ENCODE measurements around the gene CYSRT1.

The CYSRT1 gene

GRCh38 chr9:137213160-137214060 lies 11.6 kb upstream of the CYSRT1 start:
- no peak for DNase-seq

GRCh38 chr9:137214620-137215019 lies 10.4 kb upstream of the CYSRT1 start:
- DNase-seq = no peak

GRCh38 chr9:137215196-137215986 lies 9.6 kb upstream of the CYSRT1 start:
- no peak for DNase-seq

- DNase-seq = no peak
Observed at GRCh38 chr9:137216188-137216965, 8.6 kb upstream of the CYSRT1 start.

GRCh38 chr9:137217276-137218211 lies 7.4 kb upstream of the CYSRT1 start:
- DNase-seq = no peak

- no peak for DNase-seq
Observed at GRCh38 chr9:137218212-137218753, 6.7 kb upstream of the CYSRT1 start.

GRCh38 chr9:137218754-137219271 lies 6.2 kb upstream of the CYSRT1 start:
- DNase-seq = no peak

GRCh38 chr9:137219757-137220316 lies 5.1 kb upstream of the CYSRT1 start:
- no peak for DNase-seq

GRCh38 chr9:137220317-137221094 lies 4.5 kb upstream of the CYSRT1 start:
- DNase-seq = no peak

- no peak for DNase-seq
Observed at GRCh38 chr9:137221095-137221505, 3.9 kb upstream of the CYSRT1 start.

- peak in 1 of 2 experiments; percentile 29 for DNase-seq
Observed at GRCh38 chr9:137221506-137222111, 3.4 kb upstream of the CYSRT1 start.

GRCh38 chr9:137222190-137223077 lies 2.5 kb upstream of the CYSRT1 start, which contains the start of gene RNF208:
RNF208 (minus strand) TSS chr9:137222240; CDS start chr9:137221212, 1,028 bp downstream.
- peak in 1 of 2 experiments; percentile 27 for DNase-seq

GRCh38 chr9:137223078-137223970 lies 1.6 kb upstream of the CYSRT1 start:
- peak; percentile 99 for DNase-seq

- DNase-seq = no peak
Observed at GRCh38 chr9:137225699-137226331, 841 bp downstream of the CYSRT1 start.

- no peak for DNase-seq
Observed at GRCh38 chr9:137226338-137227053, 1.5 kb downstream of the CYSRT1 start.
